OCI-M2 (cell line): Measurements from ENCODE around the gene TMEM181.

Experiments
- DNase-seq: peaks from one replicate; lab custom pipeline; 2025; ENCODE audit not compliant: unreplicated experiment; lab: John Stamatoyannopoulos, UW

TMEM181 gene

GRCh38 chr6:158561938-158562337, 2.0 kb downstream of the TMEM181 start:
- no peak for DNase-seq

DNA sequence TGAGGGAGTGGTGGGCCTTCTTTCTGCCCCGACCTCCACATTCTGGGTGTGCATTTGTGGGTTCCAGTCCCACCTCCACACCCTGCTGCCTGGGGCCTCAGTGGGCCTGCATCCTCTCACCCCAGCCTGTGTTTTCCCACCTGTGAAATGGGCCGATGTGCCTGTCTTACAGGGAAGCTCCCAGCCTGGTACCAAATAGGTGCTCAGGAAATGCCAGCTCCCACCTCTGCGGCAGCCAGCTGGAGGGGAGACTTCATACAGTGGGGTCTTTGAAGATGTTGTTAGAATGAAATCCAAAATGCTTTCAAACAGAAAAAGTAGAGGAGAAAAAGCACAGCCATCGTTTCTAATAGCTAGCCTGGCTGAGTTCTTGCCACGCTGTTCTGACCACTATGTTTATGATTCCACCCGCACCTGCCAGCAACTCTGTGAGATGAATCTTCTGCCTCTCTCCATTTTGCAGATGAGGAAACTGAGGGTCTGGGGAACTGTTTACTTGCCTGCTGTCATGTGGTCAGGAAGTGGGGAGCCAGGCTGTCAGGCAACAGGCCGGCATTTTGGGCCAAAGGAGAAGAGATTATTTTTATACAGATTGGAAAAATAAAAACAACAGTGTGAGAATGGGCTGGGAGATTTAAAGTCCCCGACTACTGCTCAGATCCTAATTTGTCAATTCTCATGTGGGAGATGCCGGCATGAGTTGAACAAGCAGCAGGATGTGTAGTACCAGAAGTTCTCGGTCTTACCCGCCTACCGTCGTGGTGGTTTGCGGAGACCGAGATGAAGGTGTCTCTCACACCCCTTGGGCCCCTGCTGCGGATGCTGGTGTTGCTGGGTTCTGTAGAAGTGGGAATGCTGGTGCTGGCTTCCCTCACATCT, 4.6 kb downstream of the TMEM181 start:
- no peak for DNase-seq

- DNase-seq: no peak
Observed at GRCh38 chr6:158565122-158565429, 5.2 kb downstream of the TMEM181 start.

DNA sequence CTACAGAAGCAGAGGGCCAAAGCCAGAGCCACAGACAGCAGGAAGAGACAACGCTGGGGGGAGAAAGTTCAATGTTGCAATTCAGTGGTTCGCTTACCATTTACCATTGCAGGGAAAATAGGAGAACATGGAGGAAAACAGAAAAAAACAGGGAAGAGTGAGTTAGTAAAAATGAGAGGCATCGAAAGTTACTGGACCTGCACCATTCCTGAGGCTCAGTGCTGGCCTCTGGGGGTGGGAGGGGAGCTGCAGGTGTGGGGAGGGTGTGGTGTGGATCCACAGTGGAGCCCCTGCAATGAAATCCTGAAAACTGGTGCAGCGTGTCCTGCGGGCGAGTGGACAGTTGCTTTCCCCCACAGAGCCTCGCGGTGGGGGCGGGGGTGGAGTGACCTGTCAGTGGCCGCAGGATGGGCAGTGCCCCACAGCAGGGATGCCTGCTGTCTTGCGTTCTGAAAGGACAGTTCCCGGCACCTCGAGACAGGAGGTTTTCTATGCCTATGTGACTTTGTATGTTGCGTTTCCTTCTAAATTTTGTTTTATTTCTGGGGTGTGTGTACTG, 5.7 kb downstream of the TMEM181 start:
- no peak for DNase-seq

DNA sequence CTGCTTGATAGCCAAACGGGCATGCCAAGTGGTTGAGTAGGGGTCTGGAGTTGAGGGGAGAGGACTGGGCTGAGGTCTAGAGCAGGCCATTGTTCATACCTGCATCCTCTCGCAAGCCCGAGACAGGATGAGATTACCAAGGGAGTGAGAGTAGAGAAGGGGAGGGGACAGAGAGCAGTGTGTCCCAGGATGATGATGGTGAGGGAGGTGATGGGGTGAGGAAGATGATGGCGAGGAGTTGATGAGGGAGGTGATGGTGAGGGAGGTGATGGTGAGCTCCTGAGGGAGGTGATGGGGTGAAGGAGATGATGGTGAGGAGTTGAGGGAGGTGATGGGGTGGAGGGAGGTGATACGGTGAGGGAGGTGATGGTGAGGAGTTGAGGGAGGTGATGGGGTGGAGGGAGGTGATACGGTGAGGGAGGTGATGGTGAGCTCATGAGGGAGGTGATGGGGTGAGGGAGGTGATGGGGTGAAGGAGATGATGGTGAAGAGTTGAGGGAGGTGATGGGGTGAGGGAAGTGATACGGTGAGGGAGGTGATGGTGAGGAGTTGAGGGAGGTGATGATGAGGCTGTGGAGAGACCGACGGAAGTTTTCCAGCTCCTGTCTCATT, 6.4 kb downstream of the TMEM181 start:
- DNase-seq: no peak

DNA sequence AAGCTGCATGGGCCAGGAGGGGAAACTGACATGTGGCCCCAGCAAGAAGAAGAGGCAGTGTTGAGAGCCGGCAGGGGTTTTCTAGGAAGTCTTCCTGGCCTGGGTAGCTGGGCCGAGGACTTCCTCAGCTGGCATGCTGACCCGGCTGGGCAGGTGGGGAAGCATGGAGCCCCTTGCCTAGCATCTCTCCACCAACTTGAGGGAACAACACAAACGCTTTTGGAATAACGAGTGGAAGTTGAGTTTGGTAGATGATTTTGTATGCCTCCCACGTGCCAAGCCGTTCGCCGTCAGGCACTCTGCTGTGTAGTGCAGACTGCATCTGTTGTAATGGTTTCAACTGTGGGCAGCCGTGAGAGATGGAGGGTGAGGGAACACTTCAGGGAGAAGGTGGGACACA, 7.3 kb downstream of the TMEM181 start:
- no peak for DNase-seq

GRCh38 chr6:158567871-158568401, 8.0 kb downstream of the TMEM181 start:
- DNase-seq: no peak

GRCh38 chr6:158568549-158568948, 8.7 kb downstream of the TMEM181 start:
- DNase-seq: no peak

DNA sequence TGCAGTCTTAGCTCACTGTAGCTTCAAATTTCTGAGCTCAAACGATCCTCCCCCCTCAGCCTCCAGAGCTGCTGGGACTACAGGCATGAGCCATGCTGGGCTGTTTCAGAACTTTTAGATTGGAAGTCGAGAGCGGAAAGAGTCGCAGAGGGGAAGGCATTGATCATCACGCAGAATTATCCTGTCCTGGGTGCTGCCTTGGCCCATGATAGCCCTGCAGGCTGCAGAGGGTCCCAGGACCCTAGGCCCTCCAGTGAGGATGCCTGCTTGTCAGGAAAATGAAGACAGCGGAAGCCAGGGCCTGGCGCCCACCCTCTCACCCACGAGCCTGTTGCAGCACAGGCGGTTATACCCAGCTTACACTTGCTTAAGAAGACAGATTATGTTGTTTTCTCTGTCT, 9.1 kb downstream of the TMEM181 start:
- no peak for DNase-seq

DNA sequence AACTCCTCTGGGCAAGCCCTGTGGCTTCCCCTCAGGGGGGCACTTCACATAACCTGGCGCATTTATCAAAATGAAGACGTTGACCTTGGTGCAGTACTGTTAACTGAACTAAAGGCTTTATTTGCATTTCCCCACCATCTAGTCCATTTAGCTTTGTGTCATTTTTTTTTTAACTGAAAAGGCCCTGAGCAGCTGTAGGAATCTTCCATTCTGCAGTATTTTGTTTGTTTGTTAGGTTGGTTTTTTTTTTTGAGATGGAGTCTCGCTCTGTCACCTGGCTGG, 10.7 kb downstream of the TMEM181 start:
- DNase-seq: no peak

- DNase-seq: no peak
Observed at GRCh38 chr6:158571826-158572652, 12.1 kb downstream of the TMEM181 start.

DNA sequence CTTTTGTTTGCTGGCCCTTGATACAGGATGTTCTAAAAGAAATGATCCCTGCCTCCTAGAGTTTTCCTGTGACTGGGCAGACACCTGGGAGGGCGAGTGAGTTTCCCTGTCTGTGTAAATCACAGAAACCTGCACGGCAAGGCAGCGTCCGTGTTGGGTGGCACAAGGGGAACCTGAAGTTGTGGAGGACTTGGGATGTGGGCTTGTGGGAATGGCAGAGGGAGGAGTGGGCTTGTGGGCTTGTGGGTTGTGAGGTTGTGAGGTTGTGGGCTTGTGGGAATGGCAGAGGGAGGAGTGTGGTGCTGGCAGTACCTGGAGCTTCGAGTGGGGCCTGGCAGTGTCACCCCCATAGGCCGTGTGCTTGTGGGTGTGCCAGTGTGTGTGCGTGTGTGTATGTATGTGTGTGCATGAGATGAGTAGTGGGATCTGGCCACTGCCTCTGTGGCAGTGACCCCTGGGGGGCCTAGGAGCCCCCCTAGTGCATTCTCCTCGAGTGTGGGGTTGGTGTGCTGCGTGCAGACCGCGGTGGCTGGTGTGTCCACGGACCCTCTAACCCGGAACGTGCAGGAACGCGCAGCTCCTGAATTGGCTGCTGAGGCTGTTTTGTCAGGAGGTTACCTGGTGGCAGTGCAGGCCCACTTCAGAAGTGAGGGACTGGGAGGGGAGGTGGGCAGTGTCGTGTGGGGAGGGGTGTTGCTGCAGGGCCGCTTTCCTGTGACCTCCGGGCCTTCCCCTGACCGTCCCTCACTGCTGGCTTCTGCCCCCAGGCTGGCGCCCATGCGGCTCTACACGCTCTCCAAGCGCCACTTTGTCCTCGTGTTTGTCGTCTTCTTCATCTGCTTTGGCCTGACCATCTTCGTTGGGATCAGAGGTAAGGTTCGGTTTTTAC, 13.0 kb downstream of the TMEM181 start:
- no peak for DNase-seq

GRCh38 chr6:158573542-158573931, 13.6 kb downstream of the TMEM181 start:
- DNase-seq: no peak

DNA sequence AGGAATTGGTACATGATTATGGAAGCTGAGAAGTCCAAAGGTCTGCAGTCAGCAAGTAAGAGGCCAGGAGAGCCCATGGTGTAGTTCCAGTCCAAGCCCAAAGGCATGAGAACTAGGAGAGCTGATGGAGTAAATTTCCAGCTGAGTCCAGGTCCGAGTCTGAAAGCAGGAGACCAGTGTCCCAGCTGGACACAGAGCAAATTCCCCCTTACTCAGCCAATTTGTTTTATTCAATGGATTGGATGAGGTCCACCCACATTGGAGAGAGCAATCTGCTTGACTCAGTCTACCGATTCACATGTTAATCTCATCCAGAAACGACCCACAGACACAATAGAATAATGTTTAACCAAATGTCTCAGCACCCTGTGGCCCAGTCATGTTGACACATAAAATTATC, 14.9 kb downstream of the TMEM181 start:
- DNase-seq: no peak

DNA sequence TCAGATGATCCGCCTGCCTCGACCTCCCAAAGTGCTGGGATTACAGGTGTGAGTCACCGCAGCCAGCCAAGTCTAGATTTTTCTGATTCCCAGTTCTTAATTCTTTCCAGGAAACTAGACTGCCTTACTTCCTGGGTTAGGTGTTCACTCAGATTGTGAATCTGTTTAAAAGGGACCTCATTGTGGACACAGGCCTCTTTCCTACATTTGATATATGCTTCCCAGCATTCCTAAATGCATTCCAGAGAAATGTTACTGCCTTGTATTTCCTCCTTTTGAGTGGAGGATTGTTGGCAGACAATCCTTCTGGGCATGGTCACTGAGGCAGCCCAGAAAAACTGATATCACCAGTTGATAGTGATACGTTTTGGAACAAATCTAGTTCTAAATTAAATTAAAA, 15.7 kb downstream of the TMEM181 start:
- no peak for DNase-seq

GRCh38 chr6:158584236-158584651, 24.4 kb downstream of the TMEM181 start:
- no peak for DNase-seq

- DNase-seq: no peak
Observed at GRCh38 chr6:158586652-158587051, 26.8 kb downstream of the TMEM181 start.

DNA sequence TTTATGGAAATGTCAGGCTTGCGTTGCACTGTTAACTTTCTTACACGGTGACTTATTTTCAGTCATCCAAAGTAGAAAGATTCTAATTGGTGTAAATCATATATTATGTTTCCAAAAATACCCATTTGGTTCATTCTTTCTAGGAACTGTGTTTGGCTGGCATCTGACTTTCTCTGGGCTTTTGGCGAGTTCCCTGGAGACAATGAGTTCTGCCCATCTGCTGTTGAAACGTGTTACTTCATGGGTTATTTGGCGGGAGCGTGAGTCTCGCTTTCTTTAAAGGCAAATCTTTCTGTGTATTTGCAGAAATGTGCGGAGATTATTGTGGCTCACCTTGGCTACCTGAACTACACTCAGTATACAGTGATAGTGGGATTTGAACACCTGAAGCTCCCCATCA, 29.5 kb downstream of the TMEM181 start:
- no peak for DNase-seq

DNA sequence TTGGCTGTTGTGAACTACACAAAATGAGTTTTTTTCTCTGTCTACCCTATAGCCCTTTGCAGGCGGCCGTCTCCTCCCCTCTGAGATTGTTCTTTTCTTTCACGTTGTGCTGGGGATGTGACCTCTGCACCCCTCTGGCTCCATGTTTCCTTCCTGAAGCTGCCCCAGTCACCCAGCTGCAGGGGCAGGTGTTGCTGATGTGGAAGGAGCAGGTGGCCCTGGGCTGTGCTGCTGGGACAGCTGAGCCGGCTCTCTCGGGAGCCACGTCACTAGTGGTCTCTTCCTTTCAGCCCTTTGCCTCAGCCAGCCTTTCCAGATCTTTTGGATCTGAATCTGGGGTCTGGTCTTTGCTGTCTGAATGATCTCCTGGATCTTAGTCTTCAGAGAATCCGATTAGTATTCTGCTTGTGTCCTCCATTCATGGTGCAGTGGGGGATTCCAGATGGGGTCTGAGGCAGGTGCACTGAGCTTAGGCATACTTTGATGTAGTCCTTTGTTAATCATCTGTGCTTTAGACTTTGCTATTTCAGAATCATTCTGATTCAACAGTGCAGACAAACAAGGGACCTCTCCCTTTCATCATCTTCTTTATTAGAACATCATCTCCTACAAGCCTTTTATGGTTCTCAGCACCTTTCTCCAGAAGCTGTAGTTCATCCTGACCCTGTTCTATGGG, 31.4 kb downstream of the TMEM181 start:
- no peak for DNase-seq

GRCh38 chr6:158591810-158592209, 31.9 kb downstream of the TMEM181 start:
- no peak for DNase-seq
